ENCODE results near the gene INAFM2.

The INAFM2 gene

DNA sequence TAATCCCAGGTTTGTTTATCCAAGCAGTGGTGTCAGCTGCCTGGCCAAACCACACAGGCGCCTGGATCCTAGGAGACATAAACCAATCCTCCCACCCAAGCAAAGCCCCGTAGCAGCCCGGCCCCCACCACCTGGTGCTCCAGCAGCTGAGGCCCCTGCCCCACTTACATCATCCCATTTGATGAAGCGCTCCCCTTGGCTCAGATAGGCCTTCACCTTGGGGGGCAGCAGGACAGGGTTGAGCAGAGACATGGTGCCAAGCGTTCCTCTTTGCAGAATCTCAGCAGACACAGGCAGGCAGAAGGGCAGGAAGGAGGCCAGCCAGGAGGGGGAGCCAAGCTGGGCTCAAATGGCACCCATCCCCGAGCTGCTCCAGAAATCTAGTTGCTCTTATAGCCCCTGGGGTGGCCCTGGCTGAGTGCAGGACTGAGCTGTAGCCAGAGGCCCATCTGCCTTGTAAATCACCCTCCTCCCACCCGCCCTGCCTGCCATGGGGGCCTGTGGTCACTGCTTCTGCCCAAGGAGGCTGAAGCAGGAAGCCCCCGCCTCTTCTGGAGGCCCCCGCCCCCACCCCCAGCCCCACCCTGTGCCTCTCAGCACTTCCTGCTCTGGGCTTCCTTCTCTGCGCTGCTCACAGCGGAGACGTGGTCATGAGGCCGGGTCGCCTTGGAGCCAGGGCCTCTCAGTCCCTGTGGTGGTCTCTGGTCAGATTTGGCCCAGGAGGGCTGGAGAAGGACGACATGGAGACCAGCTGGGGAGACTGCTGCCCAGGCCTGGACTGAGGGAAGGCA is 15.9 kb upstream of the INAFM2 start, which contains the start of gene PLCB2:
Gene PLCB2 (minus strand): TSS at position 515 of the 791 bp plus-strand sequence. CDS start 263 bp downstream, at position 252.
- DNase-seq = peak; percentile 60

DNA sequence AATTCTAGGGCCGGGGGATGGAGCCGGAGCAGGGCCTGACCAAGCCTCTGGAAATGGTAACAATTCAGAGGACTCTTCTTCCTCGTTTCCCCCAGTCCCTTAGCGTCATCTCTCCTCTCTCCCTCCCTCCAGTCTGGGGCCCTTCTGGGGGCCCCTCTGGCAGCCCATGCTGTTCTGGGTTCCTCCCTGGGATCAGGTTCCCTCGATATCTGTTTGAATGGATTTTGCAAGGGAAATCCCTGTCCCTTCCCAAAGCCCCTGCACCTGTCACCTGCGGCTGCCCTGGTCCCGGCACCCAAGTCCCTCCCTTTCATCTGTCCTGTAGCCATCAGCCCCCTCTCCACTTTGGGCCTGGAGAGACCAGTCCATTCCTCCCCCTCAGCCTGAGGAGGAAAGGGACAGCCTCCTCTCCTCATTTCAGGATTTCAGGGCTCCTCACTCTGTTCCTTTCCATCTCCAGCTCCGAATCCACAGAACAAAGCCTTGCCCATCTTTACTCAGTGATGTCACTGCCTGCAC is 14.1 kb upstream of the INAFM2 start:
- DNase-seq = no peak

DNA sequence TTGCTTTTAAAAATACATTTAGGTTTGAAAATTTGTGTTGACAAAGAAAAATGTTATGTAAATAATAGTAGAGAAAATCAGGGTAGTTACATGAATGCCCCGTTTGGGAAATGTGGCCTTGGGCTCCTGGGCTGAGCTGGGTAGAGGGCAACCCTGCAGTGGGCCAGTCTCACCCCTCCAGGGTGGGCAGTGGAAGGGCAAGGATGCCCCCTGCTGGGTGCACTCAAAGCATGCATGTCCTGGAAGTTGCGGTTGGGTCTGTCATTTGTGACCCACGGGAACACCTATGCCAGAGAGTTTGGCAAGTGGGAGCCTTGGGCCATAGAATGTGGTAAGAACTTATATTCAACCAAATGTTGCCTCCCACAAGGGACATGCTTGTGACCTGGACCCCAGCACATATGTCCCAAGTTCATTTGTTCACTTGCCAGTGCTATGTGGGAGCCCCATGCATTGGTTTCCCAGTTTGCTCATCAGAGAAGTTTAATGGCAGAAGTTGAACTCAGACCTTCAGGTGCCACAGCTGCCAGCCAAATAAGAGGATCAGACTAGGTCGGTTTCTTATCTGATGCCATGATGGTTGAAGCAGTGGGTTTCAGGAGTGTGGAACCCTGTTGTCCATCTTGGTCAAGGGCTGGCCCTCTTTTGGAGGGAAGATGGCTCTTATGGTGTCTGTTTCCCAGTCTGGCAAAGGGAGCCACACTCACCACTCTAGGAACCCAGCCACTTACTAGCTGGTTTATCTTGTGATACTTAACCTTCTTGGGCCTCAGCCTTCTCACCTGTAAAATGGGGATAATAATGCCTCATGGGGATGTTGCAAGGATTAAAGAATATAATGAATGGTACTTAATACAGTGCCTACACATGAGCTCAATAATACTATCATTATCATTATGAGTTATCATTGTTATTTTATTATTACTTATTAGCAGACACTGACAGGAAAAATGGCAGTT is 13.2 kb upstream of the INAFM2 start:
- DNase-seq = peak; percentile 39

DNA sequence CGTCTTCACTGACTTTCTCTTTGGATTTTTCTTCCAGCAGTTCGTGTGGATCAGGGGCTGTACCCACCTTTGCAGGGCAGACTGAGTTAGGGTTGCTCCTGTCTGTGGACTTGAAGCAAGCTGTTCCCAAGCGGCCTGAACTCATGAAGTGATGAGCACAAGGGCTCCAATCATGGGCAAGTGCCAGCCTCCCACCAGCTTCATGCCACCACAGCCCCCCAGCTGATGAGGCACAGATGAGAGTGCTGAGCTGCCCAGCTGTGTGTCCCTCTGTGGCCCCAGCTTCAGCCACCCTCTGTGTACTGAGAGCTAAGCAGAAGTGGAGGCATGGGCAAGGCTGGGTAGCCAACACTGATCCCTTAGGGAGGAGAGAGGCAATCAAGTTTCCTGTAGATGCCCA is 12.5 kb upstream of the INAFM2 start:
- DNase-seq = no peak

DNA sequence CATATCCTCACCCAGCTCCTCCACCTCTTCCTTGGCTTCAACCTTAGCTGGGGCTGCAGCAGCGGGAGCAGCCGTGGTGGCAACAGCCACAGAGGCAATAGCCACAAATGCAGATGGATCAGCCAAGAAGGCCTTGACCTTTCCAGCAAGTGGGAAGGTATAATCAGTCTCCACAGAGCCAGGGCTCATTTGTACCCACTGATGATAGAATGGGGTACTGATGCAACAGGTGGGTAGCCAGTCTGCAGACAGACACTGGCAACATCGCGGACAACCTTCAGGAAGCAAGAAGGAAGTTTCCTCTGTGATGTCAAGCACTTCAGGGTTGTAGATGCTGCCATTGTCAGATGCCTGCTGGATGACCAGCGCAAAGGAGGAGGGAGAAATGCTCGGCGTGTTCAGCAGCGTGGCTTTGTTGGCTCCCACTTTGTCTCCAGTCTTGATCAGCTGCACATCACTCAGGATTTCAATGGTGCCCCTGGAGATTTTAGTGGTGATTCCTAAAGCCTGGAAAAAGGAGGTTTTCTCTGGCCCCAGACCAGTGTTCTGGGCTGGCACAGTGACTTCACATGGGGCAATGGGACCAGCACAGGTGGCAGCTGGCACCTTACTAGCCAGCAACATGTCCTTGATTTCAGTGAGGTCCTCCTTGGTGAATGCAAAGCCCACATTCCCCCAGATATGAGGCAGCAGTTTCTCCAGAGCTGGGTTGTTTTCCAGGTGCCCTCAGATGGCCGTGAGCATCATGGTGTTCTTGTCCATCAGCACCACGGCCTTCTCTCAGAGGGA is 10.9 kb upstream of the INAFM2 start:
- DNase-seq = no peak

DNA sequence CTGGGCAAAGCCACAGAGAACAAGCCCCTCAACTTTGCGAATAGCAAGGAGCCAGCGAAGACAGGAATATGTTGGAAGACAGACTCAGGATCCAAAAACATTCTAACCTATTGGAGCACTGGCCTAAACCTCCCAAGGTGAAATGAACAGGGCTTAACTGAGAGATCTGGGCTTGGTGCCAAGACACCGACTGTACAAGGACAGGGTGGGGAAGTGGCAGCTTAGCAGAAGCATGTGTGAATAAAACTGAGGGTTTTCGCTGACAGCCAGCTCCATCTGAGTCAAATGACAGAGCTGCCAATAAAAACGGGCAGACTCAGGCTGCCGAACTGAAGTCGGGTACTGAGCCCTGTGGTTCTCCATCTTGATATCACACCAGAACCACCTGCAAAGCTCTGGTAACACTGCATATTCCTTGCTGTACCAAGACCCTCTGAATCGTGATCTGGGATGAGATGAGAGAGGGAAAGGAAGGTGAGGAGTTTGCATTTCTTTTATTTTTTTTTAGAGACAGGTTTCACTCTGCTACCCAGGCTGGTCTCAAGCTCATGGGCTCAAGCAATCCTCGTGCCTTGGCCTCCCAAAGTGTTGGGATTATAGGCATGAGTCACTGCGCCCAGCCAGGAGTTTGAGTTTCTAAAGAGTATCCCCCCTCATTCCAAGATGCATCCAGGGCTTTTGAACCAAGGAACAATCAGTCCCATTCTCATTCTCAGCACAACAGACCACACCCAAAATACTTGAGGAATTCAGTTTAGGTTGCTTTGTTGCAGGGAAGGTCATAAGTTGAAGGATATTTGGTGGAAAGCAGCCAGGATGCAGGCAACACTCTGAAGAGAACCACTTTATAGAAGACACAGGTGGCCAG is 9.7 kb upstream of the INAFM2 start:
- DNase-seq = no peak

DNA sequence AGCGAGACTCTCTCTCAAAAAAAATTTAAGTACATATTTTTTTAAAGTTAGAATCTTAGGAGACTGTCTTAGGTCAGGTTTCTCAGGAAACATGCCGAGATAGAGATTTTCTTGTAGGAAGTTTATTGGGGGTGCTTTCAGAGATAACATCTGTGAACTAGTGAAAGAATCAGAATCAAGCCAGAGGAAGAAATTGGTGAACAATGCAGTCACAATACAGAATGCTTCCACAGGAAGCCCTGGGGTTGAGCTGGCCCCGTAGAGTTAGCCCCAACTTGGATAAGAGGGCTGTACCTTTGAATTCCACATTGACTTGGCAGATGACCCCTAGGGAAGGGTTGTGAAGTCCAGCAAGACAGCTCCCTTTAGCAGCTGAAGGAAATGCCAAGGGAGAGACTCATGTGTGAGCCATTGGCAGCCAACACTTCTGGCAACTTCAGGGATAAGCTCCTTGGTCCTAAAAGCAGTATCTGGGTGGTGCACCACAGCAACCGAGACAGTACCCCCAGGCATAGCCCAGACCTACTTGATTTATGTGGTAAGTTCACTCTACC is 8.7 kb upstream of the INAFM2 start:
- no peak for DNase-seq

DNA sequence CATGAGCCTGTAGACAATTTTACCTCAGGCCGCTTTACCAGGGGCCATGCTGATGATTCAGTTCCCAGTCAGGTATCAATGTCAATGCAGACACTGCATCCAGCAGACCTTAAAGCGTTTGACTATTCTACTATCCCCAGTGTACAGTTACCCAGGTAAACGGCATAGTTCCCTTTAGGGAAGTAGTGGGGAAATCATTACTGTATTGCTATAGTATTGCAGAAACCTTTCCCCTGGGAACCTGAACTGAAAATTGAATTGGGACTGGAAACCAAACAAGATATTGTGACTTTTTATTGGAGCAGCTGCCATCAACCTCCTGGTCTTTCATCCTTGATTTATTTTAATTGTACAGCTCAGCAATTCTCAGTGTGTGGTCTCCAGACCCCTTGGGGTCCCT is 6.6 kb upstream of the INAFM2 start:
- no peak for DNase-seq

DNA sequence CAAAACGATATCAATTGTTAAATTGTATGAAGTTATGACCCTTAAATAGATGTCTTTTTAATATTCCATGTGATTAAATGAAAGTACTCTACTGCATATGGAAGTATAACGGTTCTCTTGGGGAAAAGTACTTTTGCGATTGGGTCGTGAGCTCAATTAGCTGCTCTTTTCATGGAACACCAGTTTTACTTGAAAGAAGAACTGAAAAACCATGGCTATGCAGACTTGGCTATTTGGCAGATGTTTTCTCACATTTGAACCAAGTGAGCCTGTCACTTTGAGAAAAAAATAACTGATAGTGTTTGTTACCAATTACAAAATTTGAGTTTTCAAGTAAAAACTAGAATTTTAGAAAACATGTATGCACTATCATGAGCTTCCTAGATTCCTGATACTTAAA is 5.9 kb upstream of the INAFM2 start:
- no peak for DNase-seq

DNA sequence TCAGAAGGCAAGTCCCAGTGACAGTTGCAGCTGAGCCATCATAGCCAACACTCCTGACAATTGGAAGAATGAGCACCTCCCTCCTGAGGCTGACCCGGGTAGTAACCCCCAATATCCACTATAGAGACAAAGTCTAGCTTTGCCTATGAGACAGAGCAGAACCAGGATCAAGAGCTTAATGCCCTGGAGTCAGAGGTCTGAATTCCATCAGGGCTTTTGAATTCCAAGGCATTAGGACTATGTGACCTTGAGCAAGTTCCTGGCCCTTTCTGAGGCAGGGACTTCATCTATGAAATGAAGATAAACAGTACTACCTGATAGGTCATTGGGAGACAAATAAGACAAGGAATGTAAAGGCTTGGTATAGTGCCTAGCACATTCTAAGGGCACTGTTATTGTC is 3.1 kb upstream of the INAFM2 start:
- no peak for DNase-seq

DNA sequence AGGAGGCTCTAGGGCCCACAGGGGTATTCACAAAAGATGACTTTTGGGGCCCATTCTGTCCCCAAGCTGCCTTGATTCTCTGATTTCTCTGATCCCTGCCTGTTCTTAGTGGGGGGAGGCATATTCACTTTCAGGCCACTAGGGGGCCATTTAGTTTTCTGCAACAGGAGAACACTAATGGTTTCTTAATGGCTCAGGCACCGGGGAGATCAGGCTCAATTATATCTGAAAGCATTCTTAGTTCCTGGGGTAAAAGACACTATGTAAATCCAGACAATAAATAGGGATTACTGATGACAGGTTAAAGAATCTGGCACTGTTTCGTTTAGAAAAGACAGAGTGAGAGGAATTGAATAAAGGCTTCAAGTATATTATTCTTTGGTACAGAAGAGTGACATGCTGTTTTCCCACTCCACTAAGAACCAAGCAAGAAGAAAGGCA is 2.5 kb upstream of the INAFM2 start:
- DNase-seq = peak; percentile 43

DNA sequence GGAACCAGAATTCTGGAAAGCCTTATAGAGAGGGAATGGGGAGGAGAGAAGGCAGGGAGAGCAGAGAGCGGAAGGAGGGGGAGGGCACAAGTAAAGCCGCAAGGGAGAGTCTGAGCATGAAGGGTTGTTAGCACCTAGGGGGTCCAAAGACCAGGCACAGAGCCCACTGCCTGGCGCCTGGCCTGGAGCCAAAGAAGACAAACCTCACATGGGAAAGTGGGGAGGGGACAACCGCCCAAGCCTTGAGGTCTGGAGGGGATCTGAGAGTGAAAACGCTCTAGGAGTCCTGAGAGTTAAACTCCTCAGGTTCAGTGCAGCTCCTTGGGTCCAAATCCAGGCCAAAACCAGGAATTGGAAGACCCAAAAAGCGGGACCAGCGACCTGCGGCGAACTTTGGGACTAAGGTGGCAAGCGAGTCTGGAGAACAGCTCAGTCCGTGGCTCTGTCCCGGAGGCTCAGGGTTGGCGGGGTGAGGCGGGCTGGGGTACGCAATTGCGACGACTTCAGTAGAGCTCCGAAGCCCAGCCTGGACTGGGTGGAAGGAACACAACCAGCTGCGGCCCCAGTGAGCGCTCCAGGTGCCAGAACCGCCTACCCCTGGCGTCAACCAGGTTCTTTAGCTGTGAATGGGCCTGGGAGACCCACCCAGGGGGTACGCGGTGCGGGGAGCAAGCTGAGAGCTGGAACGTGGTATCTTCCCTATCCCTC is 807 bp upstream of the INAFM2 start:
- no peak for DNase-seq

DNA sequence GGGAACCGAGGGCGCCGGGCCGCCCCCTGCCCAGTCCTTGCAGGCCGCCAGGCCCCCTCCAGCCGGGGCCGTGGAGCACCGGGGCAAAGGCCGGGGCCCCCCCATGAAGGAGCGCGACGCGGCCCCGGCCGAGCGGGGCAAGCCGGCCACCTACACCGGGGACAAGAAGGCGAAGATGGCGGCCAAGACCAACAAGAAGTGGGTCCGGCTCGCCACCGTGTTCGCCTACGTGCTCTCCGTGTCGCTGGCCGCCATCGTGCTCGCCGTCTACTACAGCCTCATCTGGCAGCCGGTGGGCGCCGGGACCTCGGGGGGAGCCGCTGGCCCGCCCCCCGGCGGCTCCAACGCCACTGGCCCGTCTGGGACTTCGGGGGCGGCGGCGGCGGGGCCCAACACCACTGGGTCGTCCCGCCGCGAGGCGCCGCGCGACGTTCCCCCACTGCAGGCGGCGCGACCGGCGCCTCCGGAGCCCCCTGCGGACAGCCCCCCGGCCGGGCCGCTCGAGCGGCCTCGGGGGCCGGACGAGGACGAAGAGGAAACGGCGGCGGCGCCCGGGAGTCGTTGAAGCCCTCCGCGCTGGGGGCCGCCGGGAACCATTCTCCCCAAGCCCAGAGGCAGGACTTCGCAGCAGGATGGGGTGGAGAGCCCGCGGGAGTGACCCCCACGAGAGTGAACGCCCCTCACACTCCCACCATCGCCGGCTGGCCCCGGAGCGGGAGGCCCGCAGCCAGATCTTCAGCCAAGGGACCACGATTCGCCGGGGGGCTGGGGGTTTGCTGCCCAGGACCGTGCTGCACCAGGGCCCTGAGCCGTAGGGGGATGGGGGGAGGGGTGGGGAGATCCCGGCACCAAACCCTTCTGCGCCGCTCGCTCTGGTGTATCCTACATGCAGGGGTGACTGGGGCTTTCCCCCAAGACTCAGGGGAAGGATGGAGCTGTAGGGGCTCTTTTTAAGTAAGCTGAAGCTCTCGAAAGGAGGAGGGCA is 753 bp downstream of the INAFM2 start:
- no peak for DNase-seq

DNA sequence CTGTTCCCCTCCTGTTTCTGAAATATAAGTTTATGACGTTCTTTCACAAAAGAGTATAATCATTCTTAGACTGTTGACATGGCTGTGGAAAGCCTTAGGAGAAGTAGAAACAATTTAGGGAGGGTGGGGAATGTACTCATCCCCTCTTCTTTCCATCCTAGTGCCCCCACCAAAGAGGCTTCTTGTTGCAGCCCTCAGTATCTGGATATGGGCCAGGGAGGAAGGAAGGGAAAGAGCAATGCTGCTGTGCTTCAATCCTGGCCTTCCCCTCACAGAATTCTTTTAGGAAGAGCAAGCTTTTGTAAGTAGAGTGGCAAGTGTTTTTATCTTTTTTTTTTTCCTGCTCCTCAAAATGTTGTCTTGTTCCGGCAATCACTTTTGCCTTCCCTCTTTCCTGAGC is 1.7 kb downstream of the INAFM2 start:
- no peak for DNase-seq

DNA sequence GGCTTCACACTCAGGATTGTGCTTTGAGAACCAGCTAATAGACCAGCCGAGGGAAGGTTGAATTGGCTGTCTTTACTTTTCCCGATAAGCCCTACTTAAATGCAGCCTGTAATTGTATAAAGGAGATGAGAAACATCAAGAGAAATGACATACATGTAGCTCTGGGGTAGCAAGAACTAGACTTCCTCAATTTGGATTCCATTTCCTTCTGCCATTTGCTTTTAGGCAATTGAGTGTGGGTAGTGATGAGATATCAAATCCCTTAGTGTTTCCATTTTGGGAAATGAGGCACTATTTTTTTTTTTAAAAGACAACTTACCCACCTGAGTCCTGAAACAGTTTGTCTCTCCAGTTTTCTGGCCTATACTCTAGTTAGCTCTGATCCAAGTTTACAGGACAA is 2.2 kb downstream of the INAFM2 start:
- no peak for DNase-seq

DNA sequence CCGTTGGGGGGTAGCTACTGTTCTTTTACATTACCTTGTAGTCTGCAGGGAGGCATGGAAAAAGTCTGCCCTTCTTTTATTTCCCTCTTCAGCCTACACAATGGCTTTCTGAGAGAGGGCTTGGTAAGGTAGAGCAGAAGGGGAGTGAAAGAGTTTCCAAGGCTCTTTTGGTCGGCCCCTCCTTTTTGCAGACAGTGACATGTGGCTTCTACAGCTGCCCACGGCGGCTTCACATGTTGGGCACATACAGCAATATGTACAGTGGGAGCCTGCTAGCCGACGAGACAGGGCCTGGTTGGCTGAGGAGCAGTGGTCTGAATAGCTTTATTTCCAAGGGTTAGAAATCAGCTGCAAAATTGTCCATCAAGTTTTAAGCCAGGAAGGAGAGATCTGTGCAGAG is 4.0 kb downstream of the INAFM2 start:
- no peak for DNase-seq

DNA sequence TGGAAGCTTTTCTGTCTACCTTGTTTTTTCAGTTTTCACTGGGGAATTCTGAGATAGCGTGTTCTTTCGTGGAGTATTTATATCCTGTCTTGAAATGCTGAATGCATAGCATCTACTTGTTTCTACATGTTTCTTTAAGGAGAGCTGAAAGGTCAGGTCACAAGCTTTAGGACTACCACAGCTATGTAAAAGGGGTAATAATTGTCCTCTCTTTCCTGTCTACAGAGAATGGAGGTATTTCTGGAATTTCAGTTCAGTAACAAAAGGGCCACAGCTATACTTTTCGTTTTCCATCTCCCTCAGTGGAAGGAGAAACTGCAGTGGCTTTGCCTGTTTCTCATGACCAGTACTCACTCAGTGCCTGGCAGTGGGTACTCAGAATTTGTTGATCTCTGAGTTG is 4.7 kb downstream of the INAFM2 start:
- DNase-seq = no peak

DNA sequence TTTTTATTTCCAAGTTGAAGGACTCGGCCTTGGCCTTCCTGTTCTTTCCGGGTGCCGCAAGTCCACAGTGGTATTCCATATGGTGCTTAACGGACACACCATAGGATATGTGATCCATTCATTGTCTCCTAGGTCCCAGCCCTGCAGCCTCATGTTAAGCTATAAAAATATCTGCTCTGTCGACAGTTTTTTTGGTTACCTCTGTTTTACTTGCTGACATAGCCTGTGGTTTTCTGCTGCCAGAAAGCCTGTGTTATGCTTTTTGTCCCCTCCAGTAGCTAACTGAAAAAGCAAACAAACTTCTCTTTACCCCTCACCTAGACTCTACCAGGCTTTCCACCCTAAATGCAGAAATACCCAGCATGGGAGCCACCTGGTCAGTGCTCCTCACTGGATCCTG is 5.3 kb downstream of the INAFM2 start:
- DNase-seq = no peak

DNA sequence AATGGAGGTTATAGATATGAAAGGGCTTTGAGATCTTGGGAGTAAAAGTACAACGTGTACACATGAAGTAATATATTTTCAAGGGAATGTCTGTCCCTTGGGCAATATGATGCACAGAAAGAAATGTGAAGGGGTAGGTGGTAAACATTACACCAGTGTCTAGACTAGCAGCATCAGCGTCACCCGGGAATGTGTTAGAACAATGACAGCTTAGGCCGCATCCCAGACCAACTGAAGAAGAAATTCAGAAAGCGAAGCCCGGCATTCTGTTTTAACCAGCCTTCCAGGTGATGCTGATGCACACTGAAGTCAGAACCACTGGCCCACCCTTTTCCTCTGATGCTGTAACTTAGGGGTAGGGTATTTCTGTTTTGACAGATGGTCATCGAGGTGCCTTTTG is 6.3 kb downstream of the INAFM2 start:
- DNase-seq = no peak
